HG02763 (cell line): Measurements from ENCODE around the gene ATRN.

Experiments
- ATAC-seq: cut with Tn5 transposase; IDR thresholded peaks from one replicate; pipeline ENCODE4 v1.9.1; 2021; ENCODE audit warnings: mild to moderate bottlenecking, moderate library complexity; ENCODE audit not compliant: unreplicated experiment

The ATRN gene

DNA sequence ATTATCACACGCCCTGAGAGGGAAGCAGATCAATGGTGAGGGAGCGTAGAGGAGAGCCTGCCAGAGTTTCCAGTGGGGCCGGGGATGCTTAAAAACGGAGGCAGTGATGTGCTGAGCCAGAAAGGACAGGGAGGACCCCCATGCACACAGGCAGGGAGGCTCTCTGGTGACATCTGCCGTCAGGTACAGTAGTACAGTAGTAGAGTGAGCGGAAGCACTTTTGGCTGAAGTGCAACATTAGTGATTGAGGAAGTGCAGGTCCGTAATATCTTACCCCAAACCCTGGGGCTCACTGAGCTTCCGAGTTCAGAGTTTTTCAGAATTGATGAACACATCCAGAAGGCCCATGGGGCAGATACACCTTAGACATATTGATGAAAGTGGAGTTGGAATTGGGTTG lies 150.3 kb downstream of the ATRN start:
- ATAC-seq = no peak

DNA sequence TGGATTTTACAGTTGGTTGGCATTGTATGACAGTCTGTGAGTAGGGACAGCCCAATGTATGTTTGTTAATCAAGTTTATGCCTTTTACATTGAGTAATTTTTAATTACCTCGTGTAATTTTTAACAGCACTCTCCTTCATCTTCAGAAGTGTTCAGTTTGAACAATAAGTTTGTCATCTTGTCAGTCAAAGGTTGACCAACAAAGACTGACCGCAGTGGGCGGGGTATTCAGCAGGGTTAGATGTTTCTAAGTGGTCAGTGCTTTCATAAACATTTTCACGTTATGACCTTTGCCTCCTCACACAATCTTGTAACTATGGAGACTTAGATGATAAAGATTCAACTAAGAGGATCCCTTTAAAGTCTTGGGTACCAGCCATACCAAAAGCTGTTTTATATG lies 151.6 kb downstream of the ATRN start:
- ATAC-seq = no peak

DNA sequence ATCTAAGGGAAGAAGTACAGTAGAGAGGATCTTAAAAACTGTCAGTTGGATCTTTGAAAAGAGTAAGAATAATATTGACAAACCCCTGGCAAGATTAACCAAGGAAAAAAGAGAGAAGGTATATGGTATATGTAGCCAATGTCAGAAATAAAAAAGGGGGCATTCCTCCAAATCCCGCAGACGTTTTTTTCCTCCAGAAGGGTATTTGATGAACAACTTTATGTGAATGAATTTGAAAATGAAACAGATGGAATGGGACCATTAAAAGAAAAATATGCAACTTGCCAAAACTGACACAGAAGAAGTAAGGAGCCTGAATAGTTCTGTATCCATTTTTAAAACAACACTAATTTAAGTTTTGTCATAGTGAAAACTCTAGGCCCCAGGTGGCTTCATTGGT lies 156.7 kb downstream of the ATRN start:
- no peak for ATAC-seq

DNA sequence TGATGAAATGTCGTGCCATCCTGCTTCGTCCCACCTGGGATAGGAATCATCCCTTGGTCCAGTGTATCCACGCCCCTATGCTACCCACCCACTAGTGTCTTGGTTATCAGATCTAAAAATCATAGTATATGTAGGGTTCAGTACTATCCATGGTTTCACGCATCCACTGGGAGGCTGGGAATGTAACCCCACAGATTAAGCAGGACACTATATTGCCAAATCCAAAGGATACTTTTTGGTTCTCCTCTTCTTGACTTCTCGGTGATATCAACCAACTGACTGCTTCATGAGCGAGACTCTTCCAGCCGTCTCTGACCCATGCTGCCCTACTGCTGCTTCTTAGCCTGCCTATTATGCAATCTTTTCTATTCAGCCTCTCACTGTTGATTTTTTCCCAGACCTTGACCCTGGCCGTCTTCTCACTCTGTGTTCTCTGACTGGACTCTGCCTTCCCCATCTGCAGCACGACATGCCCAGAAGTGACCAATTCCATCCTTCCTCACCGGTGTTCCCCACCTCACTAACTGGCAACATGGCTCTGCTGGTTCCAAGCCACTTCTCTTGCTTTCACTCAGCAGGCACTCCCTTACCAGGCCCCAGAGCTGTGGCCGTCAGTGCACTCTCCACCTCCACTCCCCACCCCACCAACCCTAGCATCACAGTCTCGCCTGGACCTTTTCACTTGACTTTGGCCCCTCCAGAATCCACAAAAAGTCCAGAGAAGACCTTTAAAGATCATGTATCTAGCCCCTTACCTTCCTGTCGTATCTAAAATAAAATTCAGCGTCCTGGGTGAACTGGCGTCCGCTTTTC lies 157.9 kb downstream of the ATRN start:
- no peak for ATAC-seq

DNA sequence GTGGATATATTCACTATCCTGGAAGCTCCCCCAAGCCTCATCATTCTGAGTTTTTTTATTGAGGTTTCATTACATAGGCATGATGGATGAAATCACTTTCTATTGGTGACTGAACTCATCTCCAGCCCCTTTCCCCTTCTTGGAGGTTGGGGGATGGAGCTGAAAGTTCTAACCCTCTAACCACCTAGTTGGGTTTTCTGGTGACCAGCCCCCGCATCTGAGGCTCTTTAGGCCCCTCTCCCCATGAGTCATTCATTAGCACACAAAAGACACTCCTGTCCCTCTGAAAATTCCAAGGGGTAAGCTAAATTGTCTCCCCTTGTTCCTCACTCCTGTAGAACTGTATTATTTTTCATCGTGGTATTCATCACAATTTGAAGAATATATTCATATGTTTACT lies 159.1 kb downstream of the ATRN start:
- ATAC-seq = no peak

DNA sequence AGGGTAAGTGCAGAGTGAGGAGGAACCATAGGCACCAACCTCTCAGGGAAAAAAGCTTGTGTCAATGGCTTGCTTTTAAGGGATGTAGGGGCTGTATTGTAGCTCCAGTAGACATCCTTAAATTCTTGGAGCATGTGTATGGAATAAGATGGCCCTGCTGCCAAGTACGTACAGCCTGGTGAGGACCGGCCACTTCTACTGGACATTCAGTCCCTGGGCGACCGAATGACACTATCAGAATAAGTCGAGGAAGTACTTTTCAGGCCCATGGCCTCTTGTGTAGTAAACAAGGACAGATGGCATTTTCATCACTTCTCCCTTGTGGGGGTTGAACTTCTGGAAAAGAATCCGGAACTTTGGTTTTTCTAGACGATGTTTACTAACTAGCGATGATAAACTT lies 159.6 kb downstream of the ATRN start:
- no peak for ATAC-seq

DNA sequence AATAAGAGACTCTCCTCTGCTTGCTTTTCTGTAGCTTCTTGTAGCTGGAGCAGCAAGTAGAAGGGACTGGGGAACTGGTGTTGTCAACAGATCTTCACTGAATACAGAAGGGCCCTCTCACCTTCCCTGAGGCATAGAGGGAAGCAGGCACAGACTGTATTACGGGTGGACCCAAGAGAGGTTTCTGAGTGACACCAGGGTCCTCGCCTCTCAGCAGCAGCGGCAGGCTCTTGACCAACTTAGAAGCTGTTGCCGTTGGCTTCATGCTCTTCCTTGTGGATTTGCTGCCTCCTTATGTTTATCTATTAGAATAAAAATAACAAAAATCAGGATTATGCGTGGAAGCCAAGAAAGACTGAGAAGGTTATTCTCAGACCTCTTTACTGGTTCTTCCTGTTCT lies 160.7 kb downstream of the ATRN start:
- ATAC-seq = no peak

DNA sequence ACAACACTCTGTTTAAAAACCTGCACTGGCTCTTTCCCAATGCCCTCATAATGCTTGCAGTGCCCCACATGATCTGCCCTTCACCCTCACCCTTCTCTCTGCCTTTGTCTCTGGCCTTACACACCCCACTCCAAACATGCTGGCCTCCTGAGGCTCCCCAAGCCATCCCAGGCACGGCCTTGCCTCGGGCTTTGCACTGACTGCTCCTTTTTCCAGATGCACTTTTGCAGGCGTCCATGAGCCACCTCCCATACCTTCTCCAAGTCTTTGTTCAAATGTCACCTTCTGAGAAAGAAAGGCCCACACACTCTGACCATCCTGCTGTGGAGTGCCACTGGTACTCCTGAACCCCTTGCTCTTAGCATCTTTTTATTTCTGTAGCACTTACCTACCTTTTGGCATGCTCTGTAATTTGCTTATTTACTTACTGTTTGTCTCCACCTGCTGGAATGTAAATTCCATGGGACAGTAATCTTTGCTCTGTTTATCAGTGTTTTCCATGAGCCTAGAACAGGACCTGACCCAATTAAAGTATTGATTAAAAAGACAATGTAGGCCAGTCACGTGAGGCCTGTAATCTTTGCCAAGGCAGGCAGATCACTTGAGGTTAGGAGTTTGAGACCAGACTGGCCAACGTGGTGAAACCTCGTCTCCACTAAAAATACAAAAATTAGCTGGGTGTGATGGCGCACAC lies 161.6 kb downstream of the ATRN start:
- no peak for ATAC-seq

DNA sequence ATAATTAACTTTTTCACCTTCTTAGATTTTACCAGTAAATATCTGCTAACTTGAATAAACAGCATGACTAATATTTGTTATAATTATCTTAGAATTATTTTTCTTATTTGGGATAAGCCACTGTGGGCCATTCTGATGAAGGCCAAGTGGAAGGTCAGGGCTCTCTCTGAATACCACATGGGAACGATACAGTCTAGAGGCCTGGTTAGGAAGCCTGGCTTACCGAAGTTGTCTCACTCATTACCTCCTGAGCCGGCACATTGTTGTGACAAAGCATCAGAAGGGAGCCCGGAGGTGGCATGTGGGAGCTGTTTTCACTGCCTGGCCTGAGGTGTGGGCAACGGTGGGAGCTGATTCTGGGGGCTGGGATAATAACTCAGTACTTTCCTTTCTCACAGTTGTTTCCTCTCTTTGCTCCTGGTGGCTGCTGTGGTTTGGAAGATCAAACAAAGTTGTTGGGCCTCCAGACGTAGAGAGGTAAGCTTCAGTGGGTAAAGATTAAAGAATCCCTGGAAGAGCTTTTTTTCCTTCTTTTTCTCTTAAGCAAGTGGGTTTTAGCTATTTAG lies 163.2 kb downstream of the ATRN start:
- ATAC-seq = no peak

DNA sequence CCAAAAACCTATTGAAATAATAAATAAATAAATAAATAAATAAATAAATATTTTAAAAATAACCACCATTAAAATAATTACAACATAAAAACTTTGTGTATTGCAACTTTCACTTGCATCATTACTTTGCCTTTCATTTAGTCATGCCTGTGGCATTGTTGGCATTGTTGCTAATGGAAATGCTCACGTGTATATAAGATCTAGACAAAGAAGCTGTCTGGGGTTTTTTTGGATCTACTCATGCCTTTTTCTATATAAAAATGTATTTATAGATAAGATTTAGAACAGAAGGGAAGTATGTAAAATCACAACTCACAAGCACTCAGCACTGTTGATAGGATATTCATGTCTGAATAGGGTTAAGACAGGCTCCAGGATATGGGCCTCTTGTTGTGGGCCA lies 164.5 kb downstream of the ATRN start:
- ATAC-seq = no peak

DNA sequence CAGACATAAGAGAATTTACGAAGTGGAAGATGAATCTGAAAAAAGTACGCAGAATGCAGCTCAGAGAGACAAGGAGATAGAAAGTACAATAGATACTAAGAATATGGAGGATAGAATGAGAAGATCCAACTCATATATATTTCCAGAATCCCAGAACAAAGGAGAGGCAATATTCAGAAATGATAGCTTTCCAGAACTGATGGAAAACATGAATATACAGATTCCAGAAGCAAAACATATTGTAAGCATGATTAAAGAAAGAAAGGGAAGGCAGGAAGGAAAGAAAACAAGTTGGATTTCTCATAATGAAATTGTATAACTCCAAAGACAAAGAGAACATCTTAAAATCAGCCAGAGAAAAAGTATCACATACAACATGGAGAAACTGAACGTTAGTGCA lies 169.4 kb downstream of the ATRN start:
- no peak for ATAC-seq

DNA sequence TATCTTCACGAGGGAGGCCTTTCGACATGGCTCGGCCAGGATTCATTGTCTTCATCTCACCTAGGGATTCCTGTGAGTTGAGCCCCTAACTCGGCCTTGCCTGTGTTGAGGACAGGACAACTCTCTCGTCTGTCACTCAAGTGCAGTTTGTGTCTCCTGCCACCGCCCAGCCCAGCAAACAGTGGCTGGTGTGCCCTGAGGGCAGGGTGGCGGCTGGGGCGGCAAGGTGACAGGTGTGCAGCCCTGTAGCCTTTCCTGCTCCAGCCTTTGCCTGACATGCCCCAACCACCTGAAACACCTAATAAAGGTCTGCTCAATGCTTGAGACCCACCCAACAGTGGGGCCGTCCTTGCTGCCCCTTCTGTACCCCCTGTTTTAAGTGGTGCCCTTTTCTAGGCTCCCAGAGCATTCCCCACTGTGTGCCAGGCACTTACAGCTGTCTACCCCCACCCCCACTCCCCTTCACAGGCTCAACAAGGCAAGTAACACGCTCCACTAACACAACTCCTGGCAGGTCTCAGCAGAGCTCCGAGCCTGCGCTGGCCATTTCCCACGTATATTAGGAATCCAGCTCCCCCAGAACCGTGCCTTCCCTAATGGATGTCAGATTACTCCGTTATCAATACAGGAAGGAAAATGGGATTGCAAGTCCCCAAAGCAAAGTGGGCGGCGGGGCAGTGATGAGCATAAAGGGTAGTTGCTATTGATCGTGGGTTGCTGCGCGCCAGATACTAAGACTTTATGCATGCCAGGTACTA lies 174.7 kb downstream of the ATRN start:
- ATAC-seq = no peak

DNA sequence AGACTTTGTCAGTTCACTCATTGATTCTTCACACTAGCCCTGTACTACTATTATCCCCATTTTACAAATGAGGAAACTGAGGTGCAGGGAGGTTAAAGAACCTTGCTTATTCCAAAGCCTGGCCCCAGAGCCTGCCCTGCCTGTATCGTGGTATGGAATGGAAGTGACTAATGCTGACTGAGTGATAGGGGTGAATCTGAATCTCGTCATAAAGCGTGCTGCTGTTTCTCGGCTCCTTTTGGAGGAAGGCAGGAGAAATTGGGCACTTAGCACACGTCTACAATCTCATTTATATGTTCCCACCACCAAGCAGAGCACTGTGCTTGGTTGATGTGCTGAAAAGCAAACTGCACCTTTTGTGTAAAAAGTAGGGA lies 175.2 kb downstream of the ATRN start:
- ATAC-seq = no peak

DNA sequence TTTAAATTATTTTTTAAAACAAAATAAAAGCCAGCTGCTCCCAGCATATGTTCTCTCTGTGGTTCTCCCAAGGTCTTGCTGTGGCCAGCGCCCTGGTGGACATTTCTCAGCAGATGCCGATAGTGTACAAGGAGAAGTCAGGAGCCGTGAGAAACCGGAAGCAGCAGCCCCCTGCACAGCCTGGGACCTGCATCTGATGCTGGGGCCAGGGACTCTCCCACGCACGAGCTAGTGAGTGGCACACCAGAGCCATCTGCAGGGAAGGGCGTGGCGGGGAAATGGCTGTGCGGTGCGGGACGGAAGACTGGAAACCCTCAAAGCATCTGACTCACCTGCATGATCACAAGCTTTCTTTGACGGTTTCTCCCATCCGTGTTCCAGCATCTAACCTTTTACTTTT lies 175.8 kb downstream of the ATRN start:
- no peak for ATAC-seq

DNA sequence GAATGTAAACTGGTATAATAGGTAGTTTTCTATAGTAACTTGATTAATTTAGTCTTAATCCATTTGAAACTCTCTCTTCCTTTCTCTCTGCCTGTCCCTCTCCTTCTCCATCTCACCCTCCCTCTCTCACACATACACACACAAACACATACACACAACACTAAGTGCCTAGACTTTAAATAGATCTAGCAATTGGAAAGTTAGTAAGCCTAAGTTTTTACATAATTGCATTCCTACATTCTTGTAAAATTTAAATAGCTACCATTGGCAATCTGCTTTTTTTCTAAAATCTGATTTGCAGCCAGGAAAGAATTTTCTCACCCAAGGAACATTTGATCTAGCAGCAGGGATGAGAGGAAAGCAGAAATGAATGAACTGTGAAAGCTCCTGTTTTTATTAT lies 176.7 kb downstream of the ATRN start:
- ATAC-seq = no peak

DNA sequence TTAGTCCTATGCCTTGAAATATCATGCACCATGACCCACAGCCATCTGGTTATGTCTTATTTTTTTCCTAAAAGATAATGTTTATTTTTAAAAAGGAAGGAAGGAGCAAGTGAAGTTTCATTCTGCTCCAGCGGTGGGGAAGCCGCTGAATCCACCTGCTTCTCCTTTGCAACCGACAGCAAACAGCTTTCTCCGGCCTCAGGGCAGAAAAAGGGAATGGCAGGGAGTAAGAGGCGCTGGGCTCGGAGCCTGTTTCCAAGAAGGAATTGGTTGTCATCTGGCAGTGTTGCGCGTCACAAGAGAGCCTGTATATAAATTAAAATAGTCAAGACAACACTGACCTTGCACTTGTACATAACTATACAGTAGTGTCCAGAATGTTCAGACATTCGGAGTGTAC lies 178.1 kb downstream of the ATRN start:
- no peak for ATAC-seq

DNA sequence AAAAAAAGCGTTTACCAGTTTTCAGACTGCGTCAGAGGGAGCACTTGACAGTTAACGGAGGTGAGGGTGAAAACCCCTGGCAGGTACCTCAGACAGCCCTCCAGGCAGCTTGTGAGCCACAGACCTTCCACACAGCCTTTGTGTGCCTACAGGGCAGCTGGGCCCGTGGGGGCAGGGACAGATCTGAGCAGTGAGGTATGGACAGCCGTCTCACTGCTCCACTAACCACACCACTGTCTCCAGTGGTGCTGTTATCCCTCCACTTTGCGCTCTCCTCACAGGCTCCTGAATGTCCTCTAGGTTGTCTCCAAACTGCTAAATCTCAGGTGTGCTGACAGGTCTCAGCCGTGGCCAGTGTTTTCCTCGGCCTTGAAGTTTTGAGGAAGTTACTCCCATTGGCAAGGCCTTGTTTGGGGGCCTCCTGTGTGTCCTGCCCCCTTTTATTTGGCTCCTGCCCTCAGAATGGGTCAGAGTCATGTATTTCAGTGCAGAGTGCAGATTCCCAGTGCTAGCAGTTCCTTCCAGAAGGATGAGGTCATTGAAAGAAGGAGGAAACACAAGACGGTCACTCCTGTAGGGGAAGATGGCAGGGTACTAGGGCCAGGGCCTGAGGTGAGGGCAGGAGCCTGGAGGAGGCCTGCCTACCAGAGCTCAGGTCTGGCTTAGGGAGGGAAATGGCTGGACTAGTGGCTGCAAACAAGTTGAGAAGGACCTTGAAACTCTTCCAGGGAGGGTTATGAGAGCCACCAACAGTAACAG lies 180.6 kb downstream of the ATRN start:
- no peak for ATAC-seq

DNA sequence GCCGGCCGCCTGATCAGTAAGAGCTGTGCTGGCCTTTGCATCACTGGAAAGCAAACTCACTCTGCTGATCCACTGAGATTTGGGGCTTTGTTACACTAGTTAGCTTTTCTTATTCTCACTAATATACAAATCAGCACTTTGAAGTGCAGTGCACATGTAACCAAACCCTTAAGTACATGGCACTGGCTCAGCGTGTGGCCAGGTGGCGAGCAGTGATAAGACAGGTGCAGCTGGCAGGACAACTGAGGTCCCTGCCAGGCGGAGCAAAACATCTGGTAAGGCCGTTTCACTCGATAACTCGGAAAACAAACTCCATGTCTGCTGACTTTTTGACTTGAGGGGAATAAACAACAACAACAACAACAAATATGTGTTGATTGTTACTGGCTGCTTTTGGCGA lies 181.4 kb downstream of the ATRN start:
- ATAC-seq = no peak

DNA sequence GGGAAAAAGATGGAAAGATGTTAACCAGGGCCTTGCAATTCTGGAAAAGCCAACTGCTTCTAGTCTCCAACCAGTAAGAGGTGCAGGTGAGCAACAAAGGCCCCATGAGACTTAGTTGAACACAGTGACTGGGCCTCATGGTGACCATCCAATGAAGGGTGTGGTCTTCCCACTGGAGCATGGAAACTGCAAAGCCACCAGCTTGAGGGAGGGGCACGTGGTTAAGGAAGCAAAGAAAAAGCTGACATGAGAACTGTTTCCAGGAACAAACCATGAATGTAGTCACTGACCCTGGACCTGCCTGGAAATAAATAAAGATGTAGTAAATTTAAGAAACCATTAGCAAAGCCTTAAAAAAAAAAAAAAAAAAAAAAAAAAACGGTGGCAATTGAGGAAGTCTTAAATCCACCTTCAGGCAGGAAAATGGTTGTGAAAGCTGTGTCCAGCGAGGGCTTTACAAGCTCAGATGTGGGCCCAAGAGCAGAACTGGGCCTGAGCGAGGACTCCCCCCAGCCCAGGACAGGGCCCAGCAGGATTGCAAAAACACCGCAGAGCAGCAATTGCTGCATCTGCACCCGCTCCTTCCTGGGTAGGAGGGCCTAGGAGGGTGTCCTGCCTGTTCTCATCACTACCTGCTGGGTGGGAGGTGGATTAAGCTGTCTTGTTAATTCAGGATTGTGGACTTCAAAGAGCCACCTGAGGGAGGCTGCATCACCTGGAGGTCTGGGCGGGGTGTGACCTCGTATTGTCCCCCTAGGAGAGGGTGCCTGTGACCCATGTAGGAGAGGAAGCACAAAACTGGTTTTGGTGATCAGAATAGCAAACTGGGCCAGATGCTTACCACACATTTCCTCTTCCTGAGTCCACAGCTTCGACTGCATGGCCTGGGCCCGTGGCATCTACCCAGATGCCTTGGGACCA lies 182.1 kb downstream of the ATRN start:
- ATAC-seq = no peak

DNA sequence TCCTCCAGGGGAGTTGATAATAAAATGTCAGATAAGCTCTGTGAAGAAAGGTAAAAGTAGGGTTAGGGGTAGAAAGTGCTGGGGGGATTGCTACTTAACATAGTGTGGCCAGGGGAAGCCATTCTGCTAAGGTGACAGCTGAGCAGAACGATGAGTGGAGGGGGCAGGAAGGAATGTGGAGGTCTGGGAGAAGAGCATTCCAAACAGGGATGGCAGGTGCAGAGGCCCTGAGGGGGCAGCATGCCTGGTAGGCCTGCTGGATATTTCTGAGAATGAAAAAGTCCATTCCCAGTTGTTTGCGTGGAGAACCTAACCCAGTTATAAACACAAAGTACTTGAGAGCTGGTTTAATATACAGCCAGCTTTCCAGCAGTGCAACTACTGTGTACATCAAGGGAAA lies 183.1 kb downstream of the ATRN start:
- ATAC-seq = no peak
